ENCODE data around the gene INS.

The INS gene

DNA sequence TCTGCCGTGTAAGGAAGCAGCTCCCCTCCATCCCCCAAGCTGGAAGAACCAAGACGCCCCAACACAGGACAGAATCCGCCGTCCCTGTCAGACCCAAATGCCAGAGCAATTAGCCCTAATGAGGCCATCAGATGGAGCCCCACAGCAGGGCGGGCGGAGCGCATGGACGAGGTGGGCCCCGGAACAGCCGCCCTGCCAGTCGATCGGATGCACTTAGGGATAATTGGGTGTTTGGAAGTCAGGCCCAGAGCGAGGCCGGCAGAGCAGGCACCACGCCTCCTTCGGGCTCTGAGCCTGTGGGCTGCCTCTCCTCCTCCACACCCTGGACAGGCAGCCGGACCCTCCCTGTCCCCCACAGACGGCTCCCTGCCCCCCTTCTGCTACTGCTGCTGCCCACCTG is 16.1 kb upstream of the INS start:
- no peak for ATAC-seq (ENCODE audit: low read depth)
- H3K4me3 ChIP-seq (ENCODE audit: severe bottlenecking) = no peak overlapping the region
- H3K27me3 ChIP-seq (ENCODE audit: insufficient read depth, poor library complexity, severe bottlenecking) = no peaks in the 10 kb centered on the region
- H3K27ac ChIP-seq (ENCODE audit: poor library complexity, severe bottlenecking) = peak overlapping the region; percentile 98
- no peaks in the 10 kb centered on the region for H3K9me3 ChIP-seq (ENCODE audit: severe bottlenecking)
- H3K36me3 ChIP-seq (ENCODE audit: low read depth) = no peaks in the 10 kb centered on the region
- H3K4me1 ChIP-seq (ENCODE audit: insufficient read depth, poor library complexity, severe bottlenecking) = peaks cover 44% of the 10 kb centered on the region
- TF ChIP-seq, protein P1, sequence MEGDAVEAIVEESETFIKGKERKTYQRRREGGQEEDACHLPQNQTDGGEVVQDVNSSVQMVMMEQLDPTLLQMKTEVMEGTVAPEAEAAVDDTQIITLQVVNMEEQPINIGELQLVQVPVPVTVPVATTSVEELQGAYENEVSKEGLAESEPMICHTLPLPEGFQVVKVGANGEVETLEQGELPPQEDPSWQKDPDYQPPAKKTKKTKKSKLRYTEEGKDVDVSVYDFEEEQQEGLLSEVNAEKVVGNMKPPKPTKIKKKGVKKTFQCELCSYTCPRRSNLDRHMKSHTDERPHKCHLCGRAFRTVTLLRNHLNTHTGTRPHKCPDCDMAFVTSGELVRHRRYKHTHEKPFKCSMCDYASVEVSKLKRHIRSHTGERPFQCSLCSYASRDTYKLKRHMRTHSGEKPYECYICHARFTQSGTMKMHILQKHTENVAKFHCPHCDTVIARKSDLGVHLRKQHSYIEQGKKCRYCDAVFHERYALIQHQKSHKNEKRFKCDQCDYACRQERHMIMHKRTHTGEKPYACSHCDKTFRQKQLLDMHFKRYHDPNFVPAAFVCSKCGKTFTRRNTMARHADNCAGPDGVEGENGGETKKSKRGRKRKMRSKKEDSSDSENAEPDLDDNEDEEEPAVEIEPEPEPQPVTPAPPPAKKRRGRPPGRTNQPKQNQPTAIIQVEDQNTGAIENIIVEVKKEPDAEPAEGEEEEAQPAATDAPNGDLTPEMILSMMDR (IDR thresholded peaks at IDR 0.05; ENCODE audit: poor library complexity, severe bottlenecking) = no peak
- no peak for DNase-seq (ENCODE audit: low spot score)

DNA sequence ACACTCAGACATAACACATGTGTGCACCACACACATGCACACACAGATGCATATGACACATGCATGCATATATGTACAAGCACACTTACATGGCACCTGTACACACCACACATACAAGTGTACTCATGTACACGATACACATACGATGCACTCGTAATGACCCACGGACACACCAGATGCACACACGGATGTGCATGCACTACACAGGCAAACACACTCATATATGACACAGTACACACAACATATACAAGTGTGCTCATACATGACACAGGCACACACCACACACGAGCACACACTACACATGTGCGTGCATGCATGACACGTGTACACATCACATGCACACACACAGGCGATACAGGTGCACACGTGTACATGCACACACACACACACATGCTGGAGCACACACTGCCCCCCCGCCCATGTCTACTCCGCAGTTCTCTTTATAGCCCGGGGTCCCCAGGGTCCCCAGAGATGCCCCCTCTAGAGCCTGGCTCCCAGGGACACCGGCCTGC is 15.4 kb upstream of the INS start:
- Histone ChIP-seq H3K9me3 (ENCODE audit: severe bottlenecking) (no peaks in the 10 kb centered on the region), H3K36me3 (ENCODE audit: low read depth) (no peaks in the 10 kb centered on the region), H3K27ac (ENCODE audit: poor library complexity, severe bottlenecking) (peak overlapping the region; percentile 98), H3K4me3 (ENCODE audit: severe bottlenecking) (no peak overlapping the region), H3K4me1 (ENCODE audit: insufficient read depth, poor library complexity, severe bottlenecking) (peaks cover 43% of the 10 kb centered on the region), H3K27me3 (ENCODE audit: insufficient read depth, poor library complexity, severe bottlenecking) (no peaks in the 10 kb centered on the region)
- TF ChIP-seq, protein P1 (IDR thresholded peaks at IDR 0.05; ENCODE audit: poor library complexity, severe bottlenecking) = no peak
- DNase-seq (ENCODE audit: low spot score) (no peak), ATAC-seq (ENCODE audit: low read depth) (no peak)

DNA sequence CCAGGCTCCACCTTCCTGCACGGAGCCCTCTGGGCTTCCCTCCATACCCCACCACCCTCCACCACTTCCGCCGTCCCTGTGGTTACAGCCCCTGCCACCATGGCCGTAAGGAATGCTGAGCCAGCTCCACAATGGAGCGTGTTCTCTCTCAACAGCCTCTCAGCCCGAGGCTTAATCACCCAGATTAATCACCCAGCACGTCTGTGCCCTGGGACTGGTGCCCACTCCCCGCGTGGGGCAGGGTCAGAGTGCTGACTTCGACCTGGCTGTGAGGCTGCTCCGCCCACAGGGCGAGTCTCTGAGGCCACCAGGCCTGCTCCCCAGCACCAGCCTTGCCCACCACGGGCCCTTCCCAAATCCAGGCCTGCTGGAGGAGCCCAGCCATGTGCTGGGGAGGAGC is 14.7 kb upstream of the INS start:
- Histone ChIP-seq H3K4me3 (ENCODE audit: severe bottlenecking) (no peak overlapping the region), H3K4me1 (ENCODE audit: insufficient read depth, poor library complexity, severe bottlenecking) (peaks cover 35% of the 10 kb centered on the region), H3K9me3 (ENCODE audit: severe bottlenecking) (no peaks in the 10 kb centered on the region), H3K36me3 (ENCODE audit: low read depth) (no peaks in the 10 kb centered on the region), H3K27me3 (ENCODE audit: insufficient read depth, poor library complexity, severe bottlenecking) (no peaks in the 10 kb centered on the region), H3K27ac (ENCODE audit: poor library complexity, severe bottlenecking) (peak overlapping the region; percentile 98)
- ATAC-seq (ENCODE audit: low read depth) (peak; percentile 31), DNase-seq (ENCODE audit: low spot score) (no peak)
- TF ChIP-seq, protein P1 (IDR thresholded peaks at IDR 0.05; ENCODE audit: poor library complexity, severe bottlenecking) = no peak

DNA sequence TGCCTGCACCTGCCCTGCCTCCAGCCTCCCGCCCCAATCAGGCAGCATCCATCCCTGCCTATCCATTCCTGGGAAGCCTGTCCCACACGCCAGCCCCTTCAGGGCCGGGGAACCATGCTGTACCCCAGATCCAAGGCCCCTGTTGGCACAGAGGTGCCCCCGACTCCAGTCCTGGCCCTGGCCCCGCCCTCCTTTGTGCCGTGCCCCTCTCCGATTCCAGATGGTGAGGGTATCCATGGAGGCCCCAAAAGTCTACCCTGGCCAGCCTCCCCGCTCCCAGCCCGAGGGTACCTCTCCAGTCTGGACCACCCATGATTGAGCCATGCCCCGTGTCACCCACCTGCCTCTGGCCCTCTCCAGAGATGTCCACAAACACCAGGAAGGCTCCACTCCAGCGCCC is 13.4 kb upstream of the INS start:
- ATAC-seq (ENCODE audit: low read depth) = no peak

DNA sequence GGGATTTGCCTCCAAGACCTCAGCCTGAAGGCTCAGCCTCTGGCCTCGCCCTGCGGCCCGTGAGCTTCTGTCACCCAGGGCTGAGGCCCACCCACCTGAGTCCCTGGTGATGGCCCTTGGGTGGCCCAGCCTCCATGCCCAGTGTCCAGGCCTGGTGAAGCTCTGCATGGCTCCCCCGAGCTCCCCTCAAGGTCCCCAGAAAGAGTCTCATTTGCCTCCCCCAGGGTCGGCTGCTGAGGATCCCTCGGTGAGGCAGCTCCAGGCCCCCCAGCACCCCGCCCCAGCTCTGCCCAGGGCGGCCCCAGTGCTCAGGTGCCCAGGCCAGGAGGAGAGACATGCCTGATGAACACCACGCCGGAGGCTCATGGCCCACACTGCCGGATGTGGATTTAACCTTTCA is 12.8 kb upstream of the INS start:
- H3K4me1 ChIP-seq (ENCODE audit: insufficient read depth, poor library complexity, severe bottlenecking) = peaks cover 16% of the 10 kb centered on the region

More for the DNA sequence above, 13.4 kb upstream of the INS start:
- no peaks in the 10 kb centered on the region for H3K27me3 ChIP-seq (ENCODE audit: insufficient read depth, poor library complexity, severe bottlenecking)
- H3K9me3 ChIP-seq (ENCODE audit: severe bottlenecking) = no peaks in the 10 kb centered on the region
- no peak for DNase-seq (ENCODE audit: low spot score)
- no peaks in the 10 kb centered on the region for H3K36me3 ChIP-seq (ENCODE audit: low read depth)
- H3K27ac ChIP-seq (ENCODE audit: poor library complexity, severe bottlenecking) = no peak overlapping the region
- H3K4me3 ChIP-seq (ENCODE audit: severe bottlenecking) = no peak overlapping the region
- peaks cover 22% of the 10 kb centered on the region for H3K4me1 ChIP-seq (ENCODE audit: insufficient read depth, poor library complexity, severe bottlenecking)
- TF ChIP-seq, protein P1 (IDR thresholded peaks at IDR 0.05; ENCODE audit: poor library complexity, severe bottlenecking) = no peak

More for the DNA sequence above, 12.8 kb upstream of the INS start:
- TF ChIP-seq, protein P1 (IDR thresholded peaks at IDR 0.05; ENCODE audit: poor library complexity, severe bottlenecking) = no peak
- H3K27me3 ChIP-seq (ENCODE audit: insufficient read depth, poor library complexity, severe bottlenecking) = no peaks in the 10 kb centered on the region
- H3K27ac ChIP-seq (ENCODE audit: poor library complexity, severe bottlenecking) = no peak overlapping the region
- H3K4me3 ChIP-seq (ENCODE audit: severe bottlenecking) = no peak overlapping the region
- H3K9me3 ChIP-seq (ENCODE audit: severe bottlenecking) = no peaks in the 10 kb centered on the region
- DNase-seq (ENCODE audit: low spot score) (no peak), ATAC-seq (ENCODE audit: low read depth) (no peak)
- H3K36me3 ChIP-seq (ENCODE audit: low read depth) = no peaks in the 10 kb centered on the region
